Activated CD4-positive, CD25-positive, alpha-beta regulatory T cell treated with anti-CD3 and anti-CD28 coated beads, Interleukin-2, amount 50 U/mL, for 72 hours (primary cell): ENCODE data around the gene PLEKHH2.

Experiments
- DNase-seq: peaks from one replicate; pipeline ENCODE4 v3.0.0; 2021

The PLEKHH2 gene

GRCh38 chr2:43764086-43764705, 127.1 kb downstream of the PLEKHH2 start:
- no peak for DNase-seq

GRCh38 chr2:43766006-43766405, 128.9 kb downstream of the PLEKHH2 start:
- no peak for DNase-seq

- peak; percentile 76 for DNase-seq
Observed at GRCh38 chr2:43773876-43774613, 137.0 kb downstream of the PLEKHH2 start, which contains the start of gene DYNC2LI1. Gene DYNC2LI1 (plus strand): TSS chr2:43774039. CDS start chr2:43774139, 100 bp downstream.

- no peak for DNase-seq
Observed at GRCh38 chr2:43774617-43775016, 137.6 kb downstream of the PLEKHH2 start.

- DNase-seq, result no peak
Observed at GRCh38 chr2:43776324-43776723, 139.3 kb downstream of the PLEKHH2 start.

- DNase-seq, result no peak
Observed at GRCh38 chr2:43777306-43777926, 140.4 kb downstream of the PLEKHH2 start.

- no peak for DNase-seq
Observed at GRCh38 chr2:43778233-43778632, 141.2 kb downstream of the PLEKHH2 start.

GRCh38 chr2:43787895-43788294, 150.8 kb downstream of the PLEKHH2 start:
- no peak for DNase-seq

GRCh38 chr2:43788646-43789045, 151.6 kb downstream of the PLEKHH2 start:
- no peak for DNase-seq

GRCh38 chr2:43790147-43790546, 153.1 kb downstream of the PLEKHH2 start:
- DNase-seq, result no peak

- DNase-seq, result no peak
Observed at GRCh38 chr2:43791035-43791765, 154.1 kb downstream of the PLEKHH2 start.

- no peak for DNase-seq
Observed at GRCh38 chr2:43792653-43793052, 155.6 kb downstream of the PLEKHH2 start.

- DNase-seq, result no peak
Observed at GRCh38 chr2:43794956-43795355, 157.9 kb downstream of the PLEKHH2 start.

GRCh38 chr2:43796206-43796605, 159.1 kb downstream of the PLEKHH2 start:
- DNase-seq, result no peak

- DNase-seq, result no peak
Observed at GRCh38 chr2:43798300-43798699, 161.2 kb downstream of the PLEKHH2 start.

- DNase-seq, result no peak
Observed at GRCh38 chr2:43800894-43801293, 163.8 kb downstream of the PLEKHH2 start.

GRCh38 chr2:43802135-43802534, 165.1 kb downstream of the PLEKHH2 start:
- DNase-seq, result no peak

- DNase-seq, result no peak
Observed at GRCh38 chr2:43803113-43803512, 166.1 kb downstream of the PLEKHH2 start.

- DNase-seq, result no peak
Observed at GRCh38 chr2:43806719-43807031, 169.6 kb downstream of the PLEKHH2 start.

GRCh38 chr2:43810452-43810851, 173.4 kb downstream of the PLEKHH2 start:
- no peak for DNase-seq

- DNase-seq, result no peak
Observed at GRCh38 chr2:43810888-43811287, 173.8 kb downstream of the PLEKHH2 start.

GRCh38 chr2:43812006-43812405, 174.9 kb downstream of the PLEKHH2 start:
- no peak for DNase-seq

- DNase-seq, result no peak
Observed at GRCh38 chr2:43812947-43813346, 175.9 kb downstream of the PLEKHH2 start.

GRCh38 chr2:43814711-43815110, 177.7 kb downstream of the PLEKHH2 start:
- no peak for DNase-seq
